Activated CD4-positive, alpha-beta memory T cell treated with anti-CD3 and anti-CD28 coated beads, Interleukin-2, amount 10 ng/mL, durations not matched to agents 7 days and 5 days (primary cell): ENCODE data around the gene SYCP2. TPM values are rescaled to one million over a fixed set of nuclear protein-coding genes. Genes with fewer than 3 reads are reported as not detected.

Source experiments
- total RNA-seq, 2 experiments: library from RNA; stranded (reverse); gene quantifications; one replicate each; pipeline ENCODE4 v1.2.3, GENCODE V29; 2021

Gene SYCP2
- total RNA-seq, 2 experiments from 2014 or later: 5.4 to 7.9 TPM

Other genes with a start within 250 kb of the SYCP2 start
- gene PPP1R3D, start 6.7 kb upstream of the SYCP2 start, total RNA-seq: 10 to 100 TPM in 1 of 2 experiments, 1 to 10 TPM in 1; 9.7 to 10.3 TPM
- gene FAM217B, start 6.8 kb upstream of the SYCP2 start, total RNA-seq: 10 to 100 TPM; 26.5 to 27.4 TPM
- under 1 TPM; 0.53 to 0.86 TPM for gene CDH26, start 24.8 kb upstream of the SYCP2 start, total RNA-seq